ENCODE results near the gene PALM.

Gene PALM

DNA sequence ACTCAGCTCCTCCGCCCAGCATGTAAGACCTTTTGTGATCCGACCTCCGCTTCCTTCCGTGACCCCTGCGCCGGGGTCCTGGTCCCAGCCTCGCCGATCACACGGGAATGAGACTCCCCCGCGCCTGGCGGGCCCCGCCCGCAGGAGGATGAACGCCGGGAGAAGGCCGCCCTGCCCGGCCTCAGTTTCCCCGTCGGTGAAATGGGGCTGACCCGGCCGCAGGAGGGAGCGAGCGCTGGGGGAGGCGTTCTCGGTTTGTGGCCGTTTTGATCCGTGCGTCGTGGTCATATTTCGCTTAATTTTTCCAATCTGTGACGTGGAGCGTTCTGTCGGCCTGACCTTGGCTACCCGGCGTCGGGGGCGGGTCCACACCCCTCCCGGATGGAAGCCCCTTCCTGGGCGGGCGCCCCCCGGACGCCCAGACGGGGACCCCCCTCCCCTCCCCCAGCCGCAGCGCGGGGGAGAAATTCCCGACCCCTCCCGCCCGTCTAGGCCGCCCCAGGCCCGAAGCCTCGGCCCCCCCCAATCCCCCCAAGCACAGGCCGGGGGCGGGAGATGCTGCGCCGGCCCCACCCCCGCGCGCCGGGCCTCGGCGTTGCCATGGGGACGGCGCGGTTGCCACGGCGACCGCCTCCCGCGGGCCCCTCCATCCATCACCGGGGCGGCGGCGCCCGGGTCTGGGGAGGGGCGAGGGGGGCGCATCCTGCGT, 11.1 kb downstream of the PALM start:
- ATAC-seq (ENCODE audit: low read depth), result no peak
- TF ChIP-seq, protein P1, sequence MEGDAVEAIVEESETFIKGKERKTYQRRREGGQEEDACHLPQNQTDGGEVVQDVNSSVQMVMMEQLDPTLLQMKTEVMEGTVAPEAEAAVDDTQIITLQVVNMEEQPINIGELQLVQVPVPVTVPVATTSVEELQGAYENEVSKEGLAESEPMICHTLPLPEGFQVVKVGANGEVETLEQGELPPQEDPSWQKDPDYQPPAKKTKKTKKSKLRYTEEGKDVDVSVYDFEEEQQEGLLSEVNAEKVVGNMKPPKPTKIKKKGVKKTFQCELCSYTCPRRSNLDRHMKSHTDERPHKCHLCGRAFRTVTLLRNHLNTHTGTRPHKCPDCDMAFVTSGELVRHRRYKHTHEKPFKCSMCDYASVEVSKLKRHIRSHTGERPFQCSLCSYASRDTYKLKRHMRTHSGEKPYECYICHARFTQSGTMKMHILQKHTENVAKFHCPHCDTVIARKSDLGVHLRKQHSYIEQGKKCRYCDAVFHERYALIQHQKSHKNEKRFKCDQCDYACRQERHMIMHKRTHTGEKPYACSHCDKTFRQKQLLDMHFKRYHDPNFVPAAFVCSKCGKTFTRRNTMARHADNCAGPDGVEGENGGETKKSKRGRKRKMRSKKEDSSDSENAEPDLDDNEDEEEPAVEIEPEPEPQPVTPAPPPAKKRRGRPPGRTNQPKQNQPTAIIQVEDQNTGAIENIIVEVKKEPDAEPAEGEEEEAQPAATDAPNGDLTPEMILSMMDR (IDR thresholded peaks at IDR 0.05; ENCODE audit: poor library complexity, severe bottlenecking), result no peak
- no peaks in the 10 kb centered on the region for H3K4me1 ChIP-seq (ENCODE audit: insufficient read depth, poor library complexity, severe bottlenecking)
- no peaks in the 10 kb centered on the region for H3K36me3 ChIP-seq (ENCODE audit: low read depth)
- H3K27me3 ChIP-seq (ENCODE audit: insufficient read depth, poor library complexity, severe bottlenecking), result no peaks in the 10 kb centered on the region
- no peak overlapping the region for H3K4me3 ChIP-seq (ENCODE audit: severe bottlenecking)
- no peak for DNase-seq (ENCODE audit: low spot score)
- no peak overlapping the region for H3K27ac ChIP-seq (ENCODE audit: poor library complexity, severe bottlenecking)
- no peaks in the 10 kb centered on the region for H3K9me3 ChIP-seq (ENCODE audit: severe bottlenecking)

DNA sequence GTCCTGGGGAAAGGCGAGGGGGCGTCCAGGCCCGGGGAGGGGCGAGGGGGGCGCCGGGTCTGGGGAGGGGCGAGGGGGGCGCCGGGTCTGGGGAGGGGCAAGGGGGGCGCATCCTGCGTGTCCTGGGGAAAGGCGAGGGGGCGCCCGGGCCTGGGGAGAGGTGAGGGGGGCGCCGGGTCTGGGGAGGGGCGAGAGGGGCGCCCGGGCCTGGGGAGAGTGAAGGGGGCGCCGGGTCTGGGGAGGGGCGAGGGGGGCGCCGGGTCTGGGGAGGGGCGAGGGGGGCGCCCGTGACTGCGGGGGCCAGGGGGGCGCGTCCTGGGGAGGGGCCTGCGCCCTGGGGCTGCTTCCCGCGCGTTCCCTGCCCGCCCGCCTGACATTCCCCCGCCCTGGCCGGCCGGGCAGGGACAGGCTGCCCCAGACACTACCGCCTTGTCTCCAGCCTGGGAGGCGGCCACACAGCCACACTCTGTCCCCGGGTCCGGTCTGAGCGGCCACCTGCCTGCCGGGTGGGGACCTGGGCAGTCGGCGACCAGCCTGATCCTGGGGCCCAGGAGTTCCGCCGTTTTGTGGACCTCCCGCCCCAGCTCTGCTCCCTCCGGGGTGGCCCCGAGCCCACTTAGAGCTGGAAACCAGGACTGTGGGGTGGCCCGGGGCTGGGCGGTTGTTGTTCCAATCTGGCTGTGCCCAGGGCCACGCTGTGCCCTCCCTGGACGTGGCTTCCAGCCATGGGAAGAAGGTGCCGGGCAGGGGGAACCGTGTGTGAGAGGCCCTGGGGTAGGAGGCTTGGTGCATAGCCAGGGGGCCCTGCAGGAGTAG, 11.8 kb downstream of the PALM start:
- DNase-seq (ENCODE audit: low spot score), result no peak
- Histone ChIP-seq H3K4me1 (ENCODE audit: insufficient read depth, poor library complexity, severe bottlenecking) (no peaks in the 10 kb centered on the region), H3K27ac (ENCODE audit: poor library complexity, severe bottlenecking) (no peak overlapping the region), H3K36me3 (ENCODE audit: low read depth) (no peaks in the 10 kb centered on the region), H3K9me3 (ENCODE audit: severe bottlenecking) (no peaks in the 10 kb centered on the region), H3K4me3 (ENCODE audit: severe bottlenecking) (no peak overlapping the region), H3K27me3 (ENCODE audit: insufficient read depth, poor library complexity, severe bottlenecking) (no peaks in the 10 kb centered on the region)
- TF ChIP-seq, protein P1 (IDR thresholded peaks at IDR 0.05; ENCODE audit: poor library complexity, severe bottlenecking), result no peak
- ATAC-seq (ENCODE audit: low read depth), result no peak

DNA sequence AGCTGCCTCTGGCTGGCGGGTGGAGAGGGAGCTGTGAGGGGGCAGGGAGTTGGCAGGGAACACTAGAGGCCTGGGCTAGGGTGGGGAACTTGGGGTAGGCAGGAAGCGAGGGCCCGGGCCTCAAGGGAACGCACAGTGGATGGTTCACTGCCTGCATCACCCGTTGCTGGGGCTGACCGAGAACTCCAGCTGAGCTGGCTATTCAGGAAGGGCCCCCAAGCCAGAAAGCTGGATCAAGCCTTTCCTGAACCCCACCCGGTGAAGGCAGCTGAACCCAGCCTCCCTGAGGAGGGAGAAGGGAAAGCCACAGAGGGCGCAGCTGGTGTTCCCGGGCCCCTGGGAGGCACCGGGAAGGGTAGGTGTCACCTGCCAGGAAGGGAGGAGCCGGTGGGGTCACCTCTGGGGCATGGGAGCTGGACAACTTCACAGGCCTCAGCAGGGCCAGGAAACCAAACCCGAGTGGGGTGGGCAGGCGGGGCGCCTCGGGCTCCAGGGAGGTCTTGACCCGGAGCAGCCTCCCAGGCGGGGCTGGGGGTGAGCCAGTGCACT, 13.9 kb downstream of the PALM start:
- Histone ChIP-seq H3K27ac (ENCODE audit: poor library complexity, severe bottlenecking) (no peak overlapping the region), H3K4me1 (ENCODE audit: insufficient read depth, poor library complexity, severe bottlenecking) (no peaks in the 10 kb centered on the region), H3K27me3 (ENCODE audit: insufficient read depth, poor library complexity, severe bottlenecking) (no peaks in the 10 kb centered on the region), H3K4me3 (ENCODE audit: severe bottlenecking) (no peak overlapping the region), H3K9me3 (ENCODE audit: severe bottlenecking) (no peaks in the 10 kb centered on the region), H3K36me3 (ENCODE audit: low read depth) (no peaks in the 10 kb centered on the region)
- TF ChIP-seq, protein P1 (IDR thresholded peaks at IDR 0.05; ENCODE audit: poor library complexity, severe bottlenecking), result no peak
- no peak for DNase-seq (ENCODE audit: low spot score)
- ATAC-seq (ENCODE audit: low read depth), result no peak

DNA sequence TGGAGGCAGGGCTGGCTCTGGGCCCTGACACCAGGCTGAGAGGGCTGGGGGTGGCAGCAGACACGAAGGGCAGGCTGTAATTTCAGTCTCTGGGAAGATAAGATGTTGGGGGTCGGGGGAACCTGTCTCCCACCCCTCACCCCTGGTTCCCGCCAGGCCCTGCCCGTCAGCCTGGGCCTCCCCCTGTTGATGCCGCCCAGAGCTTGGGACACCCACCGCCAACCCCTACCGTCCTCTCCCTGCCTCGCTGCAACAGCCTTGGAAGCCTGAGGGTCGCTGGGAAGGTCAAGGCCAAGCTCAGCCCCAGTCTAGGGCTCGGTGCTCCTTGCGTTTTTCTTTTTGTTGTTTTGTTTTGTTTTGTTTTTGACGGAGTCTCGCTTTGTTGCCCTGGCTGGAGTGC, 14.5 kb downstream of the PALM start:
- DNase-seq (ENCODE audit: low spot score), result no peak
- ATAC-seq (ENCODE audit: low read depth), result no peak
- H3K9me3 ChIP-seq (ENCODE audit: severe bottlenecking), result no peaks in the 10 kb centered on the region
- H3K27me3 ChIP-seq (ENCODE audit: insufficient read depth, poor library complexity, severe bottlenecking), result no peaks in the 10 kb centered on the region
- TF ChIP-seq, protein P1 (IDR thresholded peaks at IDR 0.05; ENCODE audit: poor library complexity, severe bottlenecking), result no peak
- no peaks in the 10 kb centered on the region for H3K36me3 ChIP-seq (ENCODE audit: low read depth)
- H3K4me1 ChIP-seq (ENCODE audit: insufficient read depth, poor library complexity, severe bottlenecking), result no peaks in the 10 kb centered on the region
- H3K4me3 ChIP-seq (ENCODE audit: severe bottlenecking), result no peak overlapping the region
- H3K27ac ChIP-seq (ENCODE audit: poor library complexity, severe bottlenecking), result no peak overlapping the region
